ENCODE data around the gene HTR4. TPM values are rescaled to one million over a fixed set of nuclear protein-coding genes. Genes with fewer than 3 reads are reported as not detected.

HTR4 gene
- polyA plus RNA-seq, 1 donor (not counting 4 experiments of a cell fraction or from before 2014, with no cell fraction given), result not detected

DNA sequence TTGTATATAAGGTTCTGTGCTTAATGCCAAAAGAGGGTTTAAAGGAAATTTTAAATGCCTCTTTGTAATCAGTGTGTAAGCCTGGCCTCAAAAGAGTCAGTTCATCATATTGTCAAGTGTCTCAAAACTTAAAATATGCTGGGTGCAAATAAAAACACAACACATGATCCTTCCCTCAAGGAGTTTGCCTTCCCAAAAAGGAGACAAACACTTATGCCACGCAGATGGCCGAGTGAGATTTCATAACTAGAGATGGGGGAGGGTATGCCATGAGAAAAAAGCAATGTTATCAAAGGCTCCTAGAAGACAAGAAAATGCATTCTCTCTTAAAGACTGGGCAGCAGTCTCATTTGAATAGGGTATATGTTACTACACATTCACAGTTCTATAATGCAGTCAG lies 215.4 kb downstream of the HTR4 start:
- Histone ChIP-seq H3K79me2 (ENCODE audit: control insufficient read depth, insufficient read depth, low read length) (no peaks in the 10 kb centered on the region), H3K4me2 (ENCODE audit: control insufficient read depth, extremely low read depth, insufficient read depth, low read depth, low read length) (no peak overlapping the region), H3K36me3 (ENCODE audit: control insufficient read depth in 2 of 2, extremely low read depth in 1 of 2, insufficient read depth in 2 of 2, low read length in 2 of 2) (peaks cover 12 to 20% of the 10 kb centered on the region in 2 experiments), H3K4me1 (ENCODE audit: control insufficient read depth, extremely low read depth, insufficient read depth, low read length) (no peaks in the 10 kb centered on the region), H3K27ac (ENCODE audit: control insufficient read depth, insufficient read depth, low read length) (no peak overlapping the region), H3K4me3 (ENCODE audit: control insufficient read depth in 2 of 3, extremely low read depth in 1 of 3, insufficient read depth in 2 of 3, low read depth in 1 of 3, low read length in 3 of 3) (no peak overlapping the region), H3K9me3 (ENCODE audit: control insufficient read depth, low read depth, low read length) (no peaks in the 10 kb centered on the region), H3K9ac (ENCODE audit: control insufficient read depth, extremely low read depth, insufficient read depth, low read length) (no peak overlapping the region), H3K9me1 (ENCODE audit: control insufficient read depth, extremely low read depth, insufficient read depth, low read length) (no peaks in the 10 kb centered on the region), H2AFZ (ENCODE audit: control insufficient read depth, low read length) (no peak overlapping the region), H4K20me1 (ENCODE audit: control insufficient read depth, extremely low read depth, insufficient read depth, low read length) (no peaks in the 10 kb centered on the region), H3K27me3 (ENCODE audit: control insufficient read depth, extremely low read depth, insufficient read depth, low read length) (no peaks in the 10 kb centered on the region)
- TF ChIP-seq EZH2 (IDR thresholded peaks at IDR 0.05; ENCODE audit: low read length), result no peak
- TF ChIP-seq CTCF (optimal IDR thresholded peaks at IDR 0.05 in 1 of 3, IDR thresholded peaks at IDR 0.05 in 1 of 3, conservative IDR thresholded peaks at IDR 0.05 in 1 of 3; ENCODE audit: extremely low read depth in 1 of 3, insufficient read depth in 2 of 3, low read length in 3 of 3), result no peak
- DNase-seq (ENCODE audit: low read depth, low spot score), result no peak
- dilution Hi-C loops (cut with MboI; ENCODE audit: extremely low pct_ligation_motif_present, low sequenced_read_pairs), result no loop called here
- FAIRE-seq, result no peak

DNA sequence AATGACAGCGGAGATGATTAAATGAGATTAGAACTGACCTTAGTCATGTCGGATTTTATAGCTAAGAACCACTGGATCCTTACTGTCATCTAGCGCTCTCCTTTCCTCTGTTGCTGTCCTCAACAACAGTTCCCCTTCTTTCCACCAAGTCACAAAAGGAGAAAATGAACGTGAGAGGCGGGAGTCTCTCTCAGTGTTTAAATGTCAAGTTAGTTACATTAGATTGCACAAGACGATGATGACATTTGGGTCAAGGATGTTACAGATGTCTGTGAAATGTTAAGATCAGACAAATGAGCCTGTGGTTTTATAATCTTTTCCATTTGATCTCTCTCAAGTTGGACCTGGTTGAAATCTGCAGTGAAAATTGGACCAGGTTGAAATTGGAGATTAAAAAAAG lies 217.1 kb downstream of the HTR4 start:
- no peaks in the 10 kb centered on the region for H3K4me1 ChIP-seq (ENCODE audit: control insufficient read depth, extremely low read depth, insufficient read depth, low read length)
- no peak overlapping the region for H3K27ac ChIP-seq (ENCODE audit: control insufficient read depth, insufficient read depth, low read length)
- no peaks in the 10 kb centered on the region for H3K27me3 ChIP-seq (ENCODE audit: control insufficient read depth, extremely low read depth, insufficient read depth, low read length)
- peaks cover 13 to 16% of the 10 kb centered on the region in 2 experiments for H3K36me3 ChIP-seq (ENCODE audit: control insufficient read depth in 2 of 2, extremely low read depth in 1 of 2, insufficient read depth in 2 of 2, low read length in 2 of 2)
- no peaks in the 10 kb centered on the region for H3K9me1 ChIP-seq (ENCODE audit: control insufficient read depth, extremely low read depth, insufficient read depth, low read length)
- H3K4me2 ChIP-seq (ENCODE audit: control insufficient read depth, extremely low read depth, insufficient read depth, low read depth, low read length), result no peak overlapping the region
- no peak overlapping the region for H2AFZ ChIP-seq (ENCODE audit: control insufficient read depth, low read length)
- DNase-seq (ENCODE audit: low read depth, low spot score) (no peak), FAIRE-seq (no peak)
- H3K9ac ChIP-seq (ENCODE audit: control insufficient read depth, extremely low read depth, insufficient read depth, low read length), result no peak overlapping the region
- dilution Hi-C loops (cut with MboI; ENCODE audit: extremely low pct_ligation_motif_present, low sequenced_read_pairs), result no loop called here
- no peaks in the 10 kb centered on the region for H3K79me2 ChIP-seq (ENCODE audit: control insufficient read depth, insufficient read depth, low read length)
- H3K9me3 ChIP-seq (ENCODE audit: control insufficient read depth, low read depth, low read length), result no peaks in the 10 kb centered on the region
- H3K4me3 ChIP-seq (ENCODE audit: control insufficient read depth in 2 of 3, extremely low read depth in 1 of 3, insufficient read depth in 2 of 3, low read depth in 1 of 3, low read length in 3 of 3), result no peak overlapping the region
- no peaks in the 10 kb centered on the region for H4K20me1 ChIP-seq (ENCODE audit: control insufficient read depth, extremely low read depth, insufficient read depth, low read length)
- TF ChIP-seq CTCF (optimal IDR thresholded peaks at IDR 0.05 in 1 of 3, IDR thresholded peaks at IDR 0.05 in 1 of 3, conservative IDR thresholded peaks at IDR 0.05 in 1 of 3; ENCODE audit: extremely low read depth in 1 of 3, insufficient read depth in 2 of 3, low read length in 3 of 3) (no peak), EZH2 (IDR thresholded peaks at IDR 0.05; ENCODE audit: low read length) (no peak)

Data from keratinocyte (primary cell).